GM12891 (cell line): ENCODE data around the gene ADGRV1.

Source experiments
- POLR2A ChIP-seq: IDR thresholded peaks from 2 replicates; pipeline ENCODE4 v1.6.1; 2011; ENCODE audit warnings: low read depth, low read length, control low read depth
- POLR2AphosphoS5 ChIP-seq: IDR thresholded peaks from 2 replicates; pipeline ENCODE4 v1.6.1; 2011; ENCODE audit warnings: low read depth, low read length, control low read depth
- POU2F2 ChIP-seq: IDR thresholded peaks from 2 replicates; pipeline ENCODE4 v1.6.1; 2011; ENCODE audit warnings: low read depth, mild to moderate bottlenecking, control low read depth, low read length, moderate library complexity
- SPI1 ChIP-seq: IDR thresholded peaks from 2 replicates; pipeline ENCODE4 v1.6.1; 2011; ENCODE audit warnings: low read depth, low read length, control low read depth
- TAF1 ChIP-seq: IDR thresholded peaks from 2 replicates; pipeline ENCODE4 v1.6.1; 2011; ENCODE audit warnings: low read depth, low read length, control low read depth

GRCh38 chr5:90553711-90554110 lies 4.9 kb upstream of the ADGRV1 start:
- no peak for TF ChIP-seq POLR2A
- TF ChIP-seq POLR2AphosphoS5: no peak
- no peak for TF ChIP-seq TAF1
- no peak for TF ChIP-seq POU2F2
- TF ChIP-seq SPI1: no peak
